ENCODE results near the gene CNTF. TPM values are rescaled to one million over a fixed set of nuclear protein-coding genes. Genes with fewer than 3 reads are reported as not detected.
"Not testable (repeated sequence)": the region's sequence is repeated elsewhere in the genome, so short reads cannot be mapped to it uniquely, and the experiment has no call there.

Gene CNTF
- total RNA-seq: 2.2 TPM
- long read RNA-seq, partial matches to known transcripts: 0 of 1 reads
- long read RNA-seq, other reads (novel, unspliced or antisense): 1 of 1 reads

GRCh38 chr11:58622344-58622743 is at the start of gene CNTF:
TSS of gene CNTF (plus strand) at chr11:58622665. CDS start at chr11:58622753, 88 bp downstream.
- DNase-seq (ENCODE audit: low spot score): no peak

GRCh38 chr11:58572906-58573305 is 49.6 kb upstream of the CNTF start:
- DNase-seq (ENCODE audit: low spot score): not testable (repeated sequence)

- DNase-seq (ENCODE audit: low spot score): no peak
Measured at GRCh38 chr11:58573451-58574104, 48.9 kb upstream of the CNTF start.

GRCh38 chr11:58574881-58575280 is 47.6 kb upstream of the CNTF start:
- DNase-seq (ENCODE audit: low spot score): no peak

GRCh38 chr11:58575377-58576020 is 47.0 kb upstream of the CNTF start, which contains the start of gene LPXN:
TSS of gene LPXN (minus strand) at chr11:58575856. CDS start at chr11:58575772, 84 bp downstream.
- no peak for DNase-seq (ENCODE audit: low spot score)

- no peak for DNase-seq (ENCODE audit: low spot score)
Measured at GRCh38 chr11:58576887-58577471, 45.5 kb upstream of the CNTF start.

GRCh38 chr11:58577555-58578135 is 44.8 kb upstream of the CNTF start:
- no peak for DNase-seq (ENCODE audit: low spot score)

GRCh38 chr11:58578136-58578634 is 44.3 kb upstream of the CNTF start:
- peak; percentile 96 for DNase-seq (ENCODE audit: low spot score)

GRCh38 chr11:58578635-58579191 is 43.8 kb upstream of the CNTF start, which contains the start of gene ZFP91:
TSS of gene ZFP91 (plus strand) at chr11:58579063. CDS start at chr11:58579282, 219 bp downstream.
- DNase-seq (ENCODE audit: low spot score): peak; percentile 98

GRCh38 chr11:58579192-58580129 is 43.0 kb upstream of the CNTF start:
- peak; percentile 96 for DNase-seq (ENCODE audit: low spot score)

- no peak for DNase-seq (ENCODE audit: low spot score)
Measured at GRCh38 chr11:58580311-58580710, 42.2 kb upstream of the CNTF start.

- DNase-seq (ENCODE audit: low spot score): no peak
Measured at GRCh38 chr11:58582437-58582836, 40.0 kb upstream of the CNTF start.

GRCh38 chr11:58586998-58587397 is 35.5 kb upstream of the CNTF start:
- DNase-seq (ENCODE audit: low spot score): no peak

GRCh38 chr11:58591659-58592058 is 30.8 kb upstream of the CNTF start:
- DNase-seq (ENCODE audit: low spot score): no peak

- DNase-seq (ENCODE audit: low spot score): no peak
Measured at GRCh38 chr11:58592760-58593472, 29.5 kb upstream of the CNTF start.

GRCh38 chr11:58594826-58595225 is 27.6 kb upstream of the CNTF start:
- no peak for DNase-seq (ENCODE audit: low spot score)

GRCh38 chr11:58596621-58597020 is 25.8 kb upstream of the CNTF start:
- no peak for DNase-seq (ENCODE audit: low spot score)

GRCh38 chr11:58597486-58598144 is 24.9 kb upstream of the CNTF start:
- DNase-seq (ENCODE audit: low spot score): no peak

- no peak for DNase-seq (ENCODE audit: low spot score)
Measured at GRCh38 chr11:58600510-58600909, 22.0 kb upstream of the CNTF start.

Measured in mesenteric fat pad (tissue), 1 donor.